PC-9 (cell line): ENCODE data around the gene PEAK1. TPM values are rescaled to one million over a fixed set of nuclear protein-coding genes. Genes with fewer than 3 reads are reported as not detected.
A peak's percentile ranks its signal among the peaks of the same experiment; 100 is the strongest.

Experiments used
- BruUV-seq: library from RNA; stranded (reverse); fragments of 400-500 nt; replicated peaks from 2 replicates; lab custom pipeline; 2021; lab: Mats Ljungman, UMichigan
- CTCF ChIA-PET: fragments of 300-600 bp; sonication (Branson Sonifier 250); formaldehyde crosslinking; loops from one replicate; lab custom pipeline; 2022; ENCODE audit warnings: antibody characterized with exemption; lab: Charles Lee
- POLR2A ChIA-PET: fragments of 300-600 bp; sonication (Branson Sonifier 250); formaldehyde crosslinking; loops from one replicate; lab custom pipeline; 2022; ENCODE audit warnings: antibody characterized with exemption; ENCODE audit not compliant: unreplicated experiment; lab: Charles Lee
- DNase-seq, 2 experiments: peaks; one replicate each; pipeline versions ENCODE4 v3.0.0 to v3.0.0-alpha.2; 2015 to 2022; ENCODE audit warnings: mixed read lengths in 1 of 2
- H2AFZ ChIP-seq: fragments of 200-600 bp; sonication (generic); 2 replicates; pipeline ENCODE4 v1.8.1; 2017; ENCODE audit warnings: antibody characterized with exemption
- H3F3A ChIP-seq: fragments of 200-600 bp; sonication (generic); 2 replicates; pipeline ENCODE4 v1.8.1; 2017; ENCODE audit warnings: antibody characterized with exemption, mild to moderate bottlenecking, low read depth; ENCODE audit not compliant: insufficient read depth
- H3K27ac ChIP-seq: fragments of 200-600 bp; sonication (generic); 2 replicates; pipeline ENCODE4 v1.6.1; 2016; ENCODE audit warnings: mixed run types
- H3K27me3 ChIP-seq: fragments of 200-600 bp; sonication (generic); 2 replicates; pipeline ENCODE4 v1.6.1; 2016; ENCODE audit warnings: low read depth, mixed run types; ENCODE audit not compliant: insufficient read depth
- H3K36me3 ChIP-seq: fragments of 200-600 bp; sonication (generic); 2 replicates; pipeline ENCODE4 v1.6.1; 2016; ENCODE audit warnings: low read depth, mixed run types
- H3K4me1 ChIP-seq: fragments of 200-600 bp; sonication (generic); replicated peaks from 2 replicates; pipeline ENCODE4 v1.6.1; 2016; ENCODE audit warnings: mixed run types; ENCODE audit not compliant: insufficient read depth
- H3K4me2 ChIP-seq: fragments of 200-600 bp; sonication (generic); 2 replicates; pipeline ENCODE4 v1.6.1; 2017; ENCODE audit warnings: mixed run types
- H3K4me3 ChIP-seq: fragments of 200-600 bp; sonication (generic); 2 replicates; pipeline ENCODE4 v1.6.1; 2016; ENCODE audit warnings: mixed run types
- H3K79me2 ChIP-seq: fragments of 200-600 bp; sonication (generic); 2 replicates; pipeline ENCODE4 v1.6.1; 2017; ENCODE audit warnings: low read depth, mixed run types
- H3K9me2 ChIP-seq: fragments of 200-600 bp; sonication (generic); 2 replicates; pipeline ENCODE4 v1.8.1; 2017; ENCODE audit warnings: mild to moderate bottlenecking; ENCODE audit not compliant: insufficient read depth
- H3K9me3 ChIP-seq: fragments of 200-600 bp; sonication (generic); 2 replicates; pipeline ENCODE4 v1.8.1; 2016; ENCODE audit warnings: low read depth; ENCODE audit not compliant: insufficient read depth
- H4K20me1 ChIP-seq: fragments of 200-600 bp; sonication (generic); 2 replicates; pipeline ENCODE4 v1.8.1; 2017; ENCODE audit not compliant: insufficient read depth
- EZH2 ChIP-seq: fragments of 200-600 bp; sonication (generic); IDR thresholded peaks from 2 replicates; pipeline ENCODE4 v1.8.0; 2017; ENCODE audit warnings: antibody characterized with exemption, low read depth
- intact Hi-C: fragments of 100-400 bp; cut with micrococcal nuclease; formaldehyde crosslinking; loops from one replicate; pipeline ENCODE4 v1.10.0; 2022; ENCODE audit not compliant: unreplicated experiment
- total RNA-seq: library from RNA; stranded (reverse); gene quantifications from 2 replicates; pipeline ENCODE4 v1.2.3, GENCODE V29; 2021
- TF ChIP-seq, protein P1 (sequence below): fragments of 200-600 bp; sonication (generic); conservative IDR thresholded peaks from 2 replicates; pipeline ENCODE4 v1.6.1; 2017; ENCODE audit warnings: mixed run types, antibody characterized with exemption, mild to moderate bottlenecking, moderate library complexity

The PEAK1 gene
- total RNA-seq, 1 experiment from 2014 or later = 20.7 TPM

GRCh38 chr15:77455696-77456321, 35.9 kb upstream of the PEAK1 start:
- Histone ChIP-seq H3K9me2 (no peaks in the 10 kb centered on the region), H3K79me2 (0 out of 2 replicates have a peak, but pooled peaks cover 3% of the 10 kb centered on the region), H3K9me3 (no peaks in the 10 kb centered on the region), H3K27ac (0 out of 2 replicates have a peak overlapping the region, but pooled peaks have one; percentile 0), H3K4me1 (peaks cover 10% of the 10 kb centered on the region), H3K4me2 (no peak overlapping the region), H3K4me3 (no peak overlapping the region), H4K20me1 (no peaks in the 10 kb centered on the region), H3K27me3 (no peaks in the 10 kb centered on the region), H2AFZ (no peak overlapping the region), H3K36me3 (peaks cover 13% of the 10 kb centered on the region; the same call in 1 of the 2 replicates), H3F3A (no peaks in the 10 kb centered on the region)
- intact Hi-C loops = no loop called here
- DNase-seq = no peak
- ChIA-PET POLR2A (no interaction called here), CTCF (no interaction called here)
- BruUV-seq = no TSS peak
- TF ChIP-seq EZH2 = no peak
- TF ChIP-seq, protein P1, sequence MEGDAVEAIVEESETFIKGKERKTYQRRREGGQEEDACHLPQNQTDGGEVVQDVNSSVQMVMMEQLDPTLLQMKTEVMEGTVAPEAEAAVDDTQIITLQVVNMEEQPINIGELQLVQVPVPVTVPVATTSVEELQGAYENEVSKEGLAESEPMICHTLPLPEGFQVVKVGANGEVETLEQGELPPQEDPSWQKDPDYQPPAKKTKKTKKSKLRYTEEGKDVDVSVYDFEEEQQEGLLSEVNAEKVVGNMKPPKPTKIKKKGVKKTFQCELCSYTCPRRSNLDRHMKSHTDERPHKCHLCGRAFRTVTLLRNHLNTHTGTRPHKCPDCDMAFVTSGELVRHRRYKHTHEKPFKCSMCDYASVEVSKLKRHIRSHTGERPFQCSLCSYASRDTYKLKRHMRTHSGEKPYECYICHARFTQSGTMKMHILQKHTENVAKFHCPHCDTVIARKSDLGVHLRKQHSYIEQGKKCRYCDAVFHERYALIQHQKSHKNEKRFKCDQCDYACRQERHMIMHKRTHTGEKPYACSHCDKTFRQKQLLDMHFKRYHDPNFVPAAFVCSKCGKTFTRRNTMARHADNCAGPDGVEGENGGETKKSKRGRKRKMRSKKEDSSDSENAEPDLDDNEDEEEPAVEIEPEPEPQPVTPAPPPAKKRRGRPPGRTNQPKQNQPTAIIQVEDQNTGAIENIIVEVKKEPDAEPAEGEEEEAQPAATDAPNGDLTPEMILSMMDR = no peak

DNA sequence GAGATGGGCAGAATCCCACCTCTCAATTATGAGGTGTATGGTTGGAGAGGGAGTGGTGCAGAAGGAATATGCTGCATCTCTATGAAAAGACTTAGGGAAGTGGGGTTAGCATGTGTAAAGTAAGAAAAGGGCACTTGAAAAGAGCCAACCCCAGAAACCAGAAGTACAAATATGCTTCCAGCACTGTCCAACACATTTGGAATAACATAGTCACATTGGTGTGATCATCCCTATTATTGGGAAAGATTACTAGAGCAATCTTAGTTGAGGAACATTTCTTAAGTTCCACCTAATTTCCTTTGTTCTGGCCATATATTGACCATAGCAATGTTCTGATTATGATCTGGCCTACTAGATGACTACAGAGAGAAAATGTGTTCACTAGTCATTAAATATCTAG, 35.0 kb upstream of the PEAK1 start:
- Histone ChIP-seq H3F3A (no peaks in the 10 kb centered on the region), H4K20me1 (no peaks in the 10 kb centered on the region), H3K4me2 (no peak overlapping the region), H2AFZ (no peak overlapping the region), H3K36me3 (peaks cover 13% of the 10 kb centered on the region; the same call in 1 of the 2 replicates), H3K4me1 (peaks cover 10% of the 10 kb centered on the region), H3K9me2 (no peaks in the 10 kb centered on the region), H3K9me3 (no peaks in the 10 kb centered on the region), H3K79me2 (0 out of 2 replicates have a peak, but pooled peaks cover 3% of the 10 kb centered on the region), H3K27ac (no peak overlapping the region), H3K4me3 (no peak overlapping the region), H3K27me3 (no peaks in the 10 kb centered on the region)
- CTCF ChIA-PET = no interaction called here
- intact Hi-C loops = no loop called here
- POLR2A ChIA-PET = no interaction called here
- TF ChIP-seq, protein P1 = no peak
- TF ChIP-seq EZH2 = no peak
- BruUV-seq = no TSS peak
- no peak for DNase-seq

- CTCF ChIA-PET = no interaction called here
These were observed 34.4 kb upstream of the PEAK1 start for GRCh38 chr15:77454265-77454664.

More at GRCh38 chr15:77454265-77454664, 34.4 kb upstream of the PEAK1 start:
- DNase-seq = no peak
- TF ChIP-seq EZH2 = no peak
- TF ChIP-seq, protein P1 = no peak
- Histone ChIP-seq H3F3A (no peaks in the 10 kb centered on the region), H3K4me3 (no peak overlapping the region), H4K20me1 (no peaks in the 10 kb centered on the region), H3K9me3 (no peaks in the 10 kb centered on the region), H2AFZ (no peak overlapping the region), H3K4me2 (no peak overlapping the region), H3K4me1 (peaks cover 10% of the 10 kb centered on the region), H3K27me3 (no peaks in the 10 kb centered on the region), H3K79me2 (0 out of 2 replicates have a peak, but pooled peaks cover 3% of the 10 kb centered on the region), H3K27ac (no peak overlapping the region), H3K9me2 (no peaks in the 10 kb centered on the region), H3K36me3 (peaks cover 13% of the 10 kb centered on the region; the same call in 1 of the 2 replicates)
- POLR2A ChIA-PET = interaction anchor here (0.7 kb wide), 1 partner anchor 305 kb away, joined by 10 read pairs; no protein-coding TSS in a partner anchor
- intact Hi-C loops = no loop called here
- no TSS peak for BruUV-seq
